Measurements from ENCODE around the gene ZFX. TPM values are rescaled to one million over a fixed set of nuclear protein-coding genes. Genes with fewer than 3 reads are reported as not detected.
A peak's percentile ranks its signal among the peaks of the same experiment; 100 is the strongest.

ZFX gene
- total and polyA plus RNA-seq, 11 donors: 6.4 to 70.5 (median 41.4) TPM

DNA sequence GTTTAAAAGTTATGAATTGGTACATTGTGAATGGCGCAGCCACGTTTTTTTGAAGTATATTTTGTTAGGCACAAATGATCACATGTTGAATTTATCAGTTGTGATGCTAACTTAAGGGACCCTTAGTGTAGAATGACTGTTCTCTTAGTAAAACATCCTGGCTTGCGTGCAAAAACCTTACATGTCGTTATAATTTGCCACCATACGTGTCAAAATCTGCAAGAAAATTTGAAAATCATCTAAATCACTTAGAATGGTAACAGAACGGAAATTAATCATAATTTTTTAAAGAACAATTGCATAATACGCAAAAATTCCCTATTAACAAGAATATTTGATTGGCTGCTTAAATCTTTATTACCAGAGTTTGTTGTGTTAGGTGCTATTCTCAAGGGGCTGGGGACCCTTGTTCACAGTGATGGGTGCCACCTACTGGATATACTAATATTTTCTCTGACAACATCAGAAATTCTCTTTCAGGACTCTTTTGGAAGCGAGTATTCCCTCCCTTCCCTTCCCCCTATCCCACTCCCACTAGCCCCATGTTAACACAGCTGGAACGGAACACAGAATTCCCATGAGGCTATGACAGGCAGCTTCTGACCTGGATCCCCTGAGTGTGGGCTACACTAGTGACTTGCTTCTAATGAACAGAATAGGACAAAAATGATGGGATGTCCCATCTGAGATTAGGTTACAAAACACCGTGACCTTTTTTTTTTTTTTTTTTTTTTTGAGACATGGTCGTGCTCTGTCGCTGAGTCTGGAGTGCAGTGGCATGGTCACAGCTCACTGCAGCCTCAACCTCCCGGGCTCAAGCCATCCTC, 92.5 kb downstream of the ZFX start:
- ATAC-seq: peak; percentile 38 to 63 (median 58)
- H3K4me1 ChIP-seq: no peaks in the 10 kb centered on the region
- no peaks in the 10 kb centered on the region for H3K9me3 ChIP-seq
- peaks cover 0 to 6% (median 0%) of the 10 kb centered on the region in 9 donors for H3K27me3 ChIP-seq
- DNase-seq: peak in 3 of 5 donors; percentile 19 to 38 (median 33)
- whole genome bisulfite sequencing, 4 donors: 47 to 52% (median 50%) methylated on average over 13 of the region's 13 CpGs
- peak overlapping the region in 3 of 12 donors; percentile 17 to 50 (median 24) for H3K27ac ChIP-seq
- TF ChIP-seq POLR2A (IDR thresholded peaks at IDR 0.05): no peak
- TF ChIP-seq, protein P1, sequence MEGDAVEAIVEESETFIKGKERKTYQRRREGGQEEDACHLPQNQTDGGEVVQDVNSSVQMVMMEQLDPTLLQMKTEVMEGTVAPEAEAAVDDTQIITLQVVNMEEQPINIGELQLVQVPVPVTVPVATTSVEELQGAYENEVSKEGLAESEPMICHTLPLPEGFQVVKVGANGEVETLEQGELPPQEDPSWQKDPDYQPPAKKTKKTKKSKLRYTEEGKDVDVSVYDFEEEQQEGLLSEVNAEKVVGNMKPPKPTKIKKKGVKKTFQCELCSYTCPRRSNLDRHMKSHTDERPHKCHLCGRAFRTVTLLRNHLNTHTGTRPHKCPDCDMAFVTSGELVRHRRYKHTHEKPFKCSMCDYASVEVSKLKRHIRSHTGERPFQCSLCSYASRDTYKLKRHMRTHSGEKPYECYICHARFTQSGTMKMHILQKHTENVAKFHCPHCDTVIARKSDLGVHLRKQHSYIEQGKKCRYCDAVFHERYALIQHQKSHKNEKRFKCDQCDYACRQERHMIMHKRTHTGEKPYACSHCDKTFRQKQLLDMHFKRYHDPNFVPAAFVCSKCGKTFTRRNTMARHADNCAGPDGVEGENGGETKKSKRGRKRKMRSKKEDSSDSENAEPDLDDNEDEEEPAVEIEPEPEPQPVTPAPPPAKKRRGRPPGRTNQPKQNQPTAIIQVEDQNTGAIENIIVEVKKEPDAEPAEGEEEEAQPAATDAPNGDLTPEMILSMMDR (IDR thresholded peaks at IDR 0.05): peak; percentile 24 to 57 (median 36)
- H3K36me3 ChIP-seq: no peaks in the 10 kb centered on the region
- intact Hi-C loops (cut with DNase I): loop anchor here in 9 of 10 donors (1.0 to 10.0 kb wide), 6 partner anchors 90 to 550 kb away; no protein-coding TSS in a partner anchor
- H3K4me3 ChIP-seq: no peak overlapping the region

DNA sequence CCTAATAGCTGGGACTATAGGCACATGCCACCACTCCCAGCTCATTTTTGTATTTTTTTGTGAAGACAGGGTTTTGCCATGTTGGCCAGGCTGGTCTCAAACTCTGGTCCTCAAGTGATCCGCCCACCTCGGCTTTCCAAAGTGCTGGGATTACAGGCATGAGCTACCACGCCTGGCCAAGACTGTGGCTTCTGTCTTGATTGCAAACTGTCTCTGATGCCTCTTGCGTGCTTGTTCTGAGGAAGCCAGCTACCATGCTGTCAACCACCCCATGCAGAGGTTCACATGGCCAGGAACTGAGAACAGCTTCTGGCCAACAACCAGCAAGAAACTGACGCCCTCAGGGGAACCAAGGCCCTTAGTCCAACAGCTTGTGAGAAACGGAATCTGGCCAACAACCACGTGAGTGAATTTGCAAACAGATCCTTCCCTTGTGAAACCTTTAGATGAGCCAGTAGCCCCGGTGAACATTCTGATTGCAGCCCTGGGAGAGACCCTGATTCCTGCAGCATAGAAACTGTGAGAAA, 93.2 kb downstream of the ZFX start:
- DNase-seq (peak in 4 of 5 donors; percentile 33 to 71 (median 56)), ATAC-seq (peak; percentile 32 to 83 (median 70))
- intact Hi-C loops (cut with DNase I): loop anchor here in 9 of 10 donors (1.0 to 10.0 kb wide), 6 partner anchors 90 to 550 kb away; no protein-coding TSS in a partner anchor
- no peaks in the 10 kb centered on the region for H3K9me3 ChIP-seq
- peaks cover 0 to 6% (median 0%) of the 10 kb centered on the region in 9 donors for H3K27me3 ChIP-seq
- 39 to 52% (median 48%) methylated on average over 8 of the region's 8 CpGs for WGBS, 4 donors
- H3K4me3 ChIP-seq: no peak overlapping the region
- no peaks in the 10 kb centered on the region for H3K4me1 ChIP-seq
- TF ChIP-seq, protein P1 (IDR thresholded peaks at IDR 0.05): no peak
- no peaks in the 10 kb centered on the region for H3K36me3 ChIP-seq
- peak overlapping the region in 5 of 12 donors; percentile 1 to 50 (median 24) for H3K27ac ChIP-seq

DNA sequence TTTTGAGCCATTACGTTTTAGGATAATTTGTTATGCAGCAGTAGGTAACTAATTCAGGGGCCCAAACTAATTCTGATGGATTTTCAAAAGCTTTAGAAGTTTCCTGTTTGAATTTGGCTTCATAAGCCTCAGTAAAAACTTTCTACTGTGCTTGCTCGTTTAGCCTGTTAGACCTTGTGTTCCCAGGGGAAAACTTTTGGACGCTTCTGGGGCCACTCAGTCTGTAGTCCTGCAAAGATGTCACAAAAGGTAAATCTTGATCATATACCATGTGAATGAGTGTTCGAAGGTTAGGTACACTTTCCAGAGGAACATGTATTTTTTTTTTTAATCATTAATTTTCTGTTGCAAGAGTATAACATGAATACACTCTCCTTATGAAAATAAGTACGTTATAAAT, 93.7 kb downstream of the ZFX start:
- H3K27me3 ChIP-seq: peaks cover 0 to 6% (median 0%) of the 10 kb centered on the region in 9 donors
- H3K9me3 ChIP-seq: no peaks in the 10 kb centered on the region
- no peaks in the 10 kb centered on the region for H3K36me3 ChIP-seq
- WGBS, 4 donors: 55 to 67% (median 62%) methylated on average over 5 of the region's 5 CpGs
- peak in 1 of 4 donors; percentile 30 for ATAC-seq
- TF ChIP-seq, protein P1 (IDR thresholded peaks at IDR 0.05): no peak
- no peak for DNase-seq
- peak overlapping the region in 5 of 12 donors; percentile 1 to 33 (median 11) for H3K27ac ChIP-seq
- no peaks in the 10 kb centered on the region for H3K4me1 ChIP-seq
- no peak overlapping the region for H3K4me3 ChIP-seq
- intact Hi-C loops (cut with DNase I): loop anchor here in 9 of 10 donors (5.0 to 10.0 kb wide), 5 partner anchors 91 to 551 kb away; no protein-coding TSS in a partner anchor

DNA sequence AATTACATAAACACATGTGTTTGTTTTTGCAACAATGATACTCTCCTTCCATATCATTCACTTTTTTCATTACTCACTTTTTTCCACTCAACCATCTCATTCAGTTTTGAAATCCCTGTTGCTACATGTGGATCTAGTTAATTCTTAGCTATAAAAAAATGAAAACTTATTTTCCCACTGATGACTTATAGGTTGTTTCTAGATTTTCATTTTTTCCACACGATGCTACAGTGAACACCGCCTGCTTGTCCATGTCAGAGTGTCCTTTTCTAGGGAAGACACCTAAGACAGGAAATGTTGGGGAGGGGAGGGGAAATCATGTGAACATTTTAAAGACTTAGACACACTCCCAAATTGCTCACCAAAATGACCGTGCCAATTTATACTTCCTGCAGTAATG, 94.2 kb downstream of the ZFX start:
- no peak overlapping the region for H3K4me3 ChIP-seq
- H3K4me1 ChIP-seq: no peaks in the 10 kb centered on the region
- no peaks in the 10 kb centered on the region for H3K36me3 ChIP-seq
- ATAC-seq: no peak
- 52 to 59% (median 57%) methylated on average over 3 of the region's 3 CpGs for WGBS, 4 donors
- no peak overlapping the region for H3K27ac ChIP-seq
- no peaks in the 10 kb centered on the region for H3K9me3 ChIP-seq
- no peak for DNase-seq
- peaks cover 0 to 6% (median 0%) of the 10 kb centered on the region in 9 donors for H3K27me3 ChIP-seq
- TF ChIP-seq, protein P1 (IDR thresholded peaks at IDR 0.05): no peak
- TF ChIP-seq POLR2A (IDR thresholded peaks at IDR 0.05): no peak
- intact Hi-C loops (cut with DNase I): loop anchor here in 9 of 10 donors (5.0 to 10.0 kb wide), 5 partner anchors 91 to 551 kb away; no protein-coding TSS in a partner anchor

All from heart left ventricle (tissue), 16 donors.